ENCODE results near the gene KCNQ5.

Gene KCNQ5

GRCh38 chr6:72810571-72811280, 188.9 kb downstream of the KCNQ5 start:
- no peak for DNase-seq

- DNase-seq: no peak
Observed at GRCh38 chr6:72811971-72812421, 190.1 kb downstream of the KCNQ5 start.

GRCh38 chr6:72813807-72814596, 192.1 kb downstream of the KCNQ5 start:
- no peak for DNase-seq

- no peak for DNase-seq
Observed at GRCh38 chr6:72816022-72816421, 194.2 kb downstream of the KCNQ5 start.

- no peak for DNase-seq
Observed at GRCh38 chr6:72817208-72817607, 195.3 kb downstream of the KCNQ5 start.

- DNase-seq: no peak
Observed at GRCh38 chr6:72819609-72820008, 197.7 kb downstream of the KCNQ5 start.

- DNase-seq: no peak
Observed at GRCh38 chr6:72820153-72820552, 198.3 kb downstream of the KCNQ5 start.

- no peak for DNase-seq
Observed at GRCh38 chr6:72820906-72821305, 199.0 kb downstream of the KCNQ5 start.

- DNase-seq: no peak
Observed at GRCh38 chr6:72822023-72822422, 200.2 kb downstream of the KCNQ5 start.

GRCh38 chr6:72822691-72823090, 200.8 kb downstream of the KCNQ5 start:
- DNase-seq: no peak

GRCh38 chr6:72824833-72825232, 203.0 kb downstream of the KCNQ5 start:
- DNase-seq: no peak

- no peak for DNase-seq
Observed at GRCh38 chr6:72825315-72825911, 203.5 kb downstream of the KCNQ5 start.

GRCh38 chr6:72826037-72826436, 204.2 kb downstream of the KCNQ5 start:
- no peak for DNase-seq

GRCh38 chr6:72826744-72827438, 205.0 kb downstream of the KCNQ5 start:
- DNase-seq: no peak

GRCh38 chr6:72828904-72829303, 207.0 kb downstream of the KCNQ5 start:
- no peak for DNase-seq

- no peak for DNase-seq
Observed at GRCh38 chr6:72832271-72832670, 210.4 kb downstream of the KCNQ5 start.

GRCh38 chr6:72835749-72836148, 213.9 kb downstream of the KCNQ5 start:
- no peak for DNase-seq

GRCh38 chr6:72836971-72837370, 215.1 kb downstream of the KCNQ5 start:
- DNase-seq: no peak

GRCh38 chr6:72841195-72841594, 219.3 kb downstream of the KCNQ5 start:
- no peak for DNase-seq

- no peak for DNase-seq
Observed at GRCh38 chr6:72842140-72842539, 220.3 kb downstream of the KCNQ5 start.

- no peak for DNase-seq
Observed at GRCh38 chr6:72844614-72845013, 222.8 kb downstream of the KCNQ5 start.

- DNase-seq: no peak
Observed at GRCh38 chr6:72849346-72849745, 227.5 kb downstream of the KCNQ5 start.

- DNase-seq: no peak
Observed at GRCh38 chr6:72850040-72850439, 228.2 kb downstream of the KCNQ5 start.
